NT2/D1 (cell line): ENCODE results near the gene DARS2.
"Not testable (repeated sequence)": the region's sequence is repeated elsewhere in the genome, so short reads cannot be mapped to it uniquely, and the experiment has no call there.

ENCODE experiments used
- DNase-seq: peaks from one replicate; pipeline ENCODE4 v3.0.0-alpha.2; 2011; ENCODE audit warnings: low read depth, low spot score
- H3K27me3 ChIP-seq: 2 replicates; pipeline ENCODE4 v1.6.0; 2011; ENCODE audit warnings: mild to moderate bottlenecking; ENCODE audit not compliant: insufficient read length, insufficient read depth
- H3K36me3 ChIP-seq: 2 replicates; pipeline ENCODE4 v1.6.1; 2011; ENCODE audit warnings: mild to moderate bottlenecking, low read length, mixed read lengths; ENCODE audit not compliant: insufficient read depth, insufficient read length
- H3K4me1 ChIP-seq: 2 replicates; pipeline ENCODE4 v1.5.1; 2011; ENCODE audit not compliant: insufficient read depth, insufficient read length
- H3K4me3 ChIP-seq: 2 replicates; pipeline ENCODE4 v1.5.1; 2011; ENCODE audit warnings: low read depth; ENCODE audit not compliant: insufficient read length
- H3K9ac ChIP-seq: 2 replicates; pipeline ENCODE4 v1.6.0; 2011; ENCODE audit warnings: low read depth; ENCODE audit not compliant: insufficient read length
- H3K9me3 ChIP-seq: 2 replicates; pipeline ENCODE4 v1.5.1; 2011; ENCODE audit warnings: mild to moderate bottlenecking, low read length; ENCODE audit not compliant: insufficient read depth
- SUZ12 ChIP-seq: IDR thresholded peaks from 2 replicates; pipeline ENCODE4 v1.6.1; 2011; ENCODE audit not compliant: insufficient read length, insufficient read depth; ENCODE audit errors: extremely low read depth
- YY1 ChIP-seq: IDR thresholded peaks from 2 replicates; pipeline ENCODE4 v1.6.1; 2011; ENCODE audit not compliant: insufficient read length, insufficient read depth
- ZNF274 ChIP-seq: IDR thresholded peaks from 2 replicates; pipeline ENCODE4 v1.6.1; 2011; ENCODE audit warnings: mild to moderate bottlenecking, low read depth, low read length

DARS2 gene

DNA sequence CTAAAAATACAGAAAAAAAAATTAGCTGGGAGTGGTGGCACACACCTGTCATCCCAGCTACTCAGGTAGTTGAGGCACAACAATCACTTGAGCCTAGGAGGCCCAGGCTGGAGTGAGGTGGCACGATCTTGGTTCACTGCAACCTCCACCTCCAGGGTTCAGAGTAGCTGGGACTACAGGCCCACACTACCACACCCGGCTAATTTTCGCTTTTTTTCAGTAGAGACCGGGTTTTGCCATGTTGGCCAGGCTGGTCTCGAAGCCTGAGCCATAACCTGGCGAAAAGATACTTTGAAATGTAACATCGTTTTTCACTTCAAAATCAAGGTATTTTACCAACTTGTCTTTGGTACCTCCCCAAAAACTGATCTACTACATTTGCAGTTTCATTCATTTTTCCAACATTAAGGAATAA, 37.3 kb downstream of the DARS2 start:
- TF ChIP-seq ZNF274 (no peak), SUZ12 (no peak), YY1 (no peak)
- Histone ChIP-seq H3K36me3 (peaks cover 88% of the 10 kb centered on the region), H3K4me1 (no peaks in the 10 kb centered on the region), H3K9me3 (no peaks in the 10 kb centered on the region), H3K9ac (no peak overlapping the region), H3K4me3 (no peak overlapping the region), H3K27me3 (no peaks in the 10 kb centered on the region)
- DNase-seq = no peak

DNA sequence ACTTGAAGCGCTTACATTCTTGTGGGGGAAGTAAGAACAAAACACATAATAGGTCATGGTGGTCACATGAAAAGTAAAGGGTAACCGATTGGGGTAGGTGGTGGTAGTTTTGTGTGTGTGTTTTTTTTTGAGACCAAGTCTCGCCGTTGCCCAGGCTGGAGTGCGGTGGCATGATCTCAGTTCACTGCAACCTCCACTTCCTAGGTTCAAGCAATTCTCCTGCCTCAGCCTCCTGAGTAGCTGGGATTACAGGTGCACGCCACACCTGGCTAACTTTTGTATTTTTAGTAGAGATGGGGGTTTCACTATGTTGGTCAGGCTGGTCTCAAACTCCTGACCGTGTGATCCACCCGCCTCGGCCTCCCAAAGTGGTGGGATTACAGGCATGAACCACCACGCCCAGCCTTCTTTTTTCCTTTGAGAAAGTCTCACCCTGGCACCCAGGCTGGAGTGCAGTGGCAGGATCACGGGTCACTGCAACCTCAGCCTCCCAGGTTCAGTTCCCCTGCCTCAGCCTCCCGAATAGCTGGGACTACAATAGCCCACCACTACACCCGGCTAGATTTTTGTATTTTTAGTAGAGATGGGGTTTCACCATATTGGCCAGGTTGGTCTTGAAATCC, 37.8 kb downstream of the DARS2 start:
- H3K9me3 ChIP-seq, H3K4me3 ChIP-seq, DNase-seq, H3K27me3 ChIP-seq, H3K4me1 ChIP-seq, H3K9ac ChIP-seq: not testable (repeated sequence)
- H3K36me3 ChIP-seq = peaks cover 88% of the 10 kb centered on the region

DNA sequence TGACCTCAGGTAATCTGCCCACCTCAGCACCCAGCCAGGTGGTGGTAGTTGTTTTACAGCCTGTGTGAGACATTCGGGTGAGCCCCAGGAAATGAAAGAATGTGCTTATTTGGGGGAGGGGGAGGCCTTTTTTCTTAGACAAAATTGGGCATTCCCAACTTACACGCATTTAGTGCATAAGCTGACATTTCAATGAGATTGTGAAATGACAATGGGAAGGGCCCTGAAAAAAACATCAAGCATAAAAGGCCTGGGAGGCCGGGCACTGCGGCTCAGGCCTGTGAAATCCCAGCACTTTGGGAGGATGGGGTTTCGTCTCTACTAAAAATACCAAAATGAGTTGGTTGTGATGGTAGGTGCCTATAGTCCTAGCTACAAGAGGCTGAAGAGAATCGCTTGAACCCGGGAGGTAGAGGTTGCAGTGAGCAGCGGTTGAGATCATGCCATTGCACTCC, 38.3 kb downstream of the DARS2 start:
- no peak overlapping the region for H3K9ac ChIP-seq

DNA sequence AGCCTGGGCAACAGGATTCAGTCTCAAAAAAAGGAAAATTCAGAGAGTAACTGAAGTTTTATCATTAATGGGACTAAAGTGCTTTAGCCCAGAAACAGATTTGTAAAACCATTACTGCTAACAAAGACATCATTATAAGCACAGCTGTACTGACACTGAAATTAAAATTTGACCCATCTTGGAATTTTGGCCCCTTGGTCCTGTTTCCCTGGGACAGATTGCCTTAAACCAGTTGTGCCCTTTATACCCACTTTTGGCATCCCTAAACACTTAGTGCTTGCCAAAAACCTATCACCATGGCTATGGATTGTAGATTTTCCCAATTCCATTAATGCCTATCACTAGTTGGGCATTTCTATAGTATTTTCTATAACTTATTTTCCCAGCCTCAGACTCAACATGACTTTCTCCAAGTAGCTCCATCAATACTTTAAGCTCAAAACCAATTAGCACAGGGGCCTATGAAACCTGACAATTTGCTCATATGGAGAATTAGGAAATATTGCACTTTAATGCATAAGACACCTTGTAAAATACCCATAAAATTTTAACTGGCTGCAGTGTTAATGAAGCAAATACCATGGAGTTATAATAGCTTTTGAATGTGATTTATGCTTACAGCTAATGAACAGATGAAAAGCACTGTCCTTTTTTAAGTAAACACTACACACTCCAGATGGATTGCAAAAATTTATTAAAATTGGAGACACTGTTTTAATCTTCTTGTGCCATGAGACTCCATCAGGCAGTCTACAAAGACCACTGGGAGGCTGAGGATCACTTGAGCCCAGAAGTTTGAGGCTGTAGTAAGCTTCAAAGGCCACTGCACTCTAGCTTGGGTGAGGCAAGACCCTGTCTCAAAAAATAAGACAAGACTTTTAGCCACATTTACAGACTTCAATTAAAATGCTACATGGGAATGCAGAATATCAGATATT, 39.0 kb downstream of the DARS2 start:
- no peaks in the 10 kb centered on the region for H3K4me1 ChIP-seq
- no peak overlapping the region for H3K4me3 ChIP-seq
- no peaks in the 10 kb centered on the region for H3K27me3 ChIP-seq
- H3K9me3 ChIP-seq = no peaks in the 10 kb centered on the region
- TF ChIP-seq ZNF274 (no peak), YY1 (no peak), SUZ12 (no peak)
- DNase-seq = no peak
- H3K36me3 ChIP-seq = peaks cover 81% of the 10 kb centered on the region
- H3K9ac ChIP-seq = no peak overlapping the region

More for the DNA sequence above, 38.3 kb downstream of the DARS2 start:
- no peak for TF ChIP-seq ZNF274
- TF ChIP-seq SUZ12 = no peak
- no peak for TF ChIP-seq YY1
- Histone ChIP-seq H3K27me3 (no peaks in the 10 kb centered on the region), H3K4me3 (no peak overlapping the region), H3K36me3 (peaks cover 88% of the 10 kb centered on the region), H3K4me1 (no peaks in the 10 kb centered on the region), H3K9me3 (no peaks in the 10 kb centered on the region)
- DNase-seq = no peak

DNA sequence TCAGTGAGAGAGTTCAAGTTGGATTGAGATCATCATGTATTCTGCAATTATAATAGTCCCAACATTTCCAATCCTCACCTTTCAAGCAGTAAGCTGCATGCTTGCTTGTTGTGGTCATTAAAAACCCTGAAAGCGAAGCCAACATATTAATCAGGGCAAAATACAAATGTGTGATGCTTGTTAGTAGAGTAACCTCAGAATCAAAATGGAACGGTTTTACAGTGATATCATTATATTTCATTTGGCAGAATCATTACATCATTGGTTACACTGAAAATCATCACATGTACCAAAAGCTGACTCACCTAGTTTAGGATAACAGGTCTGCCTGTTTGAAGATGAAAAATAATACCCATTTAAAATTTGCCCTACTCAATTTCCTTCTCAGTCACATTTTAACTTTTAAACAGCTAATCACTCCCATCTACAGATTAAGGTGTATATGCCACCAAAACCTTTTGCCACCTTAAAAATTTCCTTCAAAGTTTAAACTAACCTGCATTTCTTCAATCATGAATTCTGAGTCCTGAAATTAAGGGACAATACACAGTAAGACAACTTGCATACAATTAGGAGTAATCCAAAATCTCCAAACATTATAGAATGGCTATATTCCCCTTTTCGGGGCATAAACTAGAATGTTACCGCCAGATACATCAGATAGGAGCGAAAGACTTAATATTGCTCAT, 39.9 kb downstream of the DARS2 start:
- H3K27me3 ChIP-seq = no peaks in the 10 kb centered on the region
- no peaks in the 10 kb centered on the region for H3K9me3 ChIP-seq
- H3K4me1 ChIP-seq = no peaks in the 10 kb centered on the region
- no peak for DNase-seq
- peak overlapping the region; percentile 98 for H3K4me3 ChIP-seq
- peaks cover 73% of the 10 kb centered on the region for H3K36me3 ChIP-seq
- H3K9ac ChIP-seq = peak overlapping the region; percentile 99
- TF ChIP-seq ZNF274 (no peak), SUZ12 (no peak), YY1 (no peak)

DNA sequence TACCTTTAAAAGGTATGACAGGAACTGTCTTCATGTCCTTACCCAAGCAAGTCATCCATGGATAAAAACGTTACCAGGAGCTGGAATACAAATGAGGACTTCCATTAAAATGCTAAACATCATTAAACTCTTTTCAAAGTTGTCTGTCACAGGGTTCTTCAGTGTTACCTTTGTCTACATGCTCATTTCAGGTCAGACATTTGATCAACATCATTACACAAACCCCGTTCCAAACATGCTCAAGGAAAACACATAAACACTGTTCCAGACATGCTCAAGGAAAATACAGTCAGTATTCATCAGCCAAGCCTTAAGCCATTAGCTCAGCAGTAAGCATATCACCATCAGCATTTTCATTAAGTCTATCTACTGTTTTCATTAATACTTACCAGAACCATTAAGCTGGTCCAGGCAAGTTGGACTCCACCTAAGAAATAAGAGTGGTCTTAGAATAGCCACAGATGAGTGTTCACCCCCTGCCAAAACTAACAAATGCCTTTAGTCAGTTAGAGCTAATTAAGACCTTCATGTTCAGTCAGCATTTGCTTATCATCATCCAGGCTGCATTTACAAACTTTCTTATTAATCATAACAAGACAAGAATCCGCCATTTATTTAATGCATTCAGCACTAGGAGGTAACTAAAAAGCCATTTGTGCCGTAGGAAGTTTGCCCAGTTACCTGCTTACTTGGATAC, 41.1 kb downstream of the DARS2 start:
- DNase-seq = no peak
- Histone ChIP-seq H3K9ac (peak overlapping the region; percentile 99), H3K36me3 (peaks cover 67% of the 10 kb centered on the region), H3K4me3 (peak overlapping the region; percentile 98), H3K4me1 (no peaks in the 10 kb centered on the region), H3K27me3 (no peaks in the 10 kb centered on the region), H3K9me3 (no peaks in the 10 kb centered on the region)
- TF ChIP-seq YY1 (no peak), SUZ12 (no peak)
